GM21381 (cell line): ENCODE data around the gene ASIC2.

Experiments
- ATAC-seq: cut with Tn5 transposase; IDR thresholded peaks from one replicate; pipeline ENCODE4 v1.9.1; 2021; ENCODE audit warnings: mild to moderate bottlenecking, moderate library complexity; ENCODE audit not compliant: unreplicated experiment

ASIC2 gene

GRCh38 chr17:33082529-33083173 lies 210.4 kb downstream of the ASIC2 start:
- no peak for ATAC-seq

DNA sequence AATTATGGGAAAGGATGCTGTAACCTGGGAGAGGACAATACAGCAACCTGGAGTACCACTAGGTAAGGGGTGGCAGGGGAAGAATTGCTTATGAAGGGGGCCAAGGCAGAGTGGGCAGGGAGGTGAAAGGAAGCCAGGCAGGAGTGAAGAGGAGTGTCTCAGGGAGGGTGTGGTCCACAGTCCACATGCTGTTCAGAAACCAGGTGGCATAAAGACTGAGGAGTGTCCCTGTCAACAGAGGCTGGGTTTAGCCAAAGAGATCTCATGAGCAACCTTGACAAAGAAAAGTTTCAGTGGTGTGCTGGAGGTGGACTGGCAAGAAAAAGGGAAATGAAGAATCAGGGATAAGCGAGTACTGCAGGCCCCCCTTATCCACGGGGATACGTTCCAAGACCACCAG lies 213.0 kb downstream of the ASIC2 start:
- no peak for ATAC-seq

DNA sequence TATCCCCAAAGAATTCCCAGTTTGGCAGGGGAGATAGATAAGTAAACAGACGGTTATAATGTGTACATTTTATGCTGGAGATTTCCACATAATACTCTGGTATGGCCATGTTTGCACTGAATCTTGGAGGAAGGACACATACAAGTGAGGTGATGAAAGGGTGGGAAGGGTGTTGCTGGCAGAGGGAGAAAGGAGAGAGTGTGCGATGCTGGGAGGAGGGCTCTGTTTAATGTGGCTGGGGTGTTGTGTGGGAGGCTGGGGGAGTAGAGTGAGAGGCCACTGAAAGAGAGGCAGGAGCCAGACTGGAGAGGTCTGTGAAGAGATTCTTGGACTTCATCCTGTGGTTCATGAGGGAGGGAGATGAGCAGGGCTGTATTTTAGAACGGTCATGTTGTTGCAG lies 213.9 kb downstream of the ASIC2 start:
- no peak for ATAC-seq

DNA sequence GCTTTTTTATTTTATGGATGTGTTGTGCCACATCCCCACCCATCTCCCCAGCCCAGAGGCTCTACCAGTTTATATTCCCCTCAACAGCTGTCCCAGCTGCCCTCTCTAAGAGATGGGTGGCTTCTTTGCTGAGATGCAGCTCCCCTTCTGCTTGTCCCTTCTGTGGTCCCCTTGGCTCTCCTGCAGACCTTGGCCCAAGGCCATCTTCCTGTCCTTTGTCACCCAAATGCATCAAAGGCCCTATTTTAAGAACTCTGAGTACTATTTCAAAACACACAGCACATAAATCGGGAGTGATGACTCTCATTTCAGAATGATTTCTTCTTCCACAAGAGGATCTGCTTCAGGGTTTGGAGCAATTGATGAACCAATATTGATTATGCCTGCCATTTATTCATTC lies 216.1 kb downstream of the ASIC2 start:
- ATAC-seq, result no peak

DNA sequence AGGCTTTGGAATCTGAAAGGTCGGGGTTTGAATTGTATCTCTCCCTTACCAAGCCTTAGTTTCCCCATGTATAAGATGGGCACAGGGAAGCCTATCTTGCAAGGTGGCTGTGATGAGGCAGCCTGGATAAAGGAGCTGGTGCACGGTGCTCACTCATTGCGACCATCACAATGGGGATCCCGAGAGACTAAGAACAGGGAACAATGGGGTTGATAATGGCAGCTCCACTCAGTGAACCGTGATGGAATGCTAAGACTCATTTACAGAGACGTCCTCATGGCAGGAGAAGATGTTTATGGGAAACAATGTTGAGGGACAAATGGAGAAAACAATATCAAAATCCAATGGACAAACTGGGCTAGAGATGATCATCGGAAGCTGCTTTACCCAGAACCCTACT lies 219.7 kb downstream of the ASIC2 start:
- no peak for ATAC-seq

GRCh38 chr17:33072421-33073161 lies 220.5 kb downstream of the ASIC2 start:
- ATAC-seq, result no peak

- no peak for ATAC-seq
These were observed 221.4 kb downstream of the ASIC2 start for GRCh38 chr17:33071656-33072055.

DNA sequence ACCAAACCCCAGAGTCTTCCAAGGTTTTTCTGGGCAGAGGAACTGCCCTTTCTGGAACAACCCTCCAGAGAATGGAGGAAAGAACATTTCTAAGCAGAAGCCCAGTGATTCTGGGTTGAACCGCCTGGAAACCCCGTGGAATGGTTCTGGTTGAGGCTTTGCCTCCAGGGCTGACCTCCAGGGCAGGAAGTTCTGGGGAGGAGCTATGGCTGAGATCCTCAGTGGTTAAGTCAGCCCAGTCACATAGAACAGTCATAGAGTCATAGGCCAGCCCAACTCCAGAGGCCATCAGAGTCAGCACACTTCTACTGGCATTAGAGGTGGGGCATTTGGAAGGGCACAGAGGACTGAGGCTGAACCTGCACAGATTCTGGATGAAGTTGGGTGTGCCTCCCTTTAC lies 235.5 kb downstream of the ASIC2 start:
- no peak for ATAC-seq

- ATAC-seq, result no peak
These were observed 236.5 kb downstream of the ASIC2 start for GRCh38 chr17:33056399-33057146.

DNA sequence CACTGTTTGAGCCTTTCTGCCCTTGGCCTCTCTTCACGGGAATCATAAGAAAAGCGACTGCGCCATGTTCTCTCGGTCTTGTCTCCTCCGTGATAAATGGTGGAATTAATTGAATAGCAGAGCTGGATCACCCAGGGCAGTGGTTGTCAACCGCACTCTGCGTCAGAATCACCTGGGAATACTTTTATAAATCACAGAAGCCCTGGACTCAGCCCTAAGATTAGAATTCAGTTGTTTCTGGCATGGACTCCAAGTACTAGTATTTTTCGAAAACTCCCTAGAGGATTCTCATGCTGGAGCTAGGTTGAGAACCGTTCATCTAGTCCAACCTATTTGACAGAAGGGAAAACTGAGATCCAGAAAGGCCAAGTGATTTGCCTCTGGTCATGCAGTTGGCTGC lies 237.3 kb downstream of the ASIC2 start:
- ATAC-seq, result no peak

GRCh38 chr17:33055171-33055611 lies 237.9 kb downstream of the ASIC2 start:
- ATAC-seq, result no peak

DNA sequence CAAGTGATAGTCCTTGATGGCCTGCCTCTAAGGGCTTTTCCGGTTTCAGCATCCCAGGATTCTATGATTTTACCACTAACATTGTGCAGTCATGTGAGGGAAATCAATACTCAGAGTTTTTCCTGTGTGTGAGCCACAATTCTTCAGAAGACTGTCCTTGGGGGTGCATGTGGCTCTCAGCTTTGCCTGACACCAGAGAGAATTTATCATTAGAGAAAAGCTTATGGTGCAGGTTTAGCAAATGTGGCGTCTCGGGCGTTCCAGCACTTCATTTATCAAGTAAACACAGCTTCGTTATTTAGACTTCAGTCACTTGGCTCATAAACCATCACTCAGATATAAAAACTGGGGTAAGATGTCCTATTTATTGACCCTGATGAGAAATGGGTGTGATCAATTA lies 238.7 kb downstream of the ASIC2 start:
- no peak for ATAC-seq

DNA sequence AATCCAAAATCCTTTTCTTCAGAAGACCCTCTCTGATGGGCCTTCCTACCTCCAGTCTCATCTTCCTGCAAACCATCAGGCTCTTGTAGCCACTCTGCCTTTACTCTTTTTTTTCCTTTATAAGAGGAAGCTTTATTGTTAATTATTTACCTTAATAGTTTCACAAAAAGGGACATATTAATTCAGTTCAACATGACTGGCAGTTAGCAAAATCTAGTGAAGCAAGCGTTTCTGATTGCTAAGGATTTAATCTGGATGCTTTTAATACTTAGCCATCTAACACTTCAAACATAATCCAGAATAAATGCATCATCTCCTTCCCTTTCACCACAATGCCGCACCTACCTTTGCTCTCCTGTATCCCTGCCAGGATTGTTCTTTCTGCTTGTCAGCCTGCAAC lies 239.4 kb downstream of the ASIC2 start:
- no peak for ATAC-seq

DNA sequence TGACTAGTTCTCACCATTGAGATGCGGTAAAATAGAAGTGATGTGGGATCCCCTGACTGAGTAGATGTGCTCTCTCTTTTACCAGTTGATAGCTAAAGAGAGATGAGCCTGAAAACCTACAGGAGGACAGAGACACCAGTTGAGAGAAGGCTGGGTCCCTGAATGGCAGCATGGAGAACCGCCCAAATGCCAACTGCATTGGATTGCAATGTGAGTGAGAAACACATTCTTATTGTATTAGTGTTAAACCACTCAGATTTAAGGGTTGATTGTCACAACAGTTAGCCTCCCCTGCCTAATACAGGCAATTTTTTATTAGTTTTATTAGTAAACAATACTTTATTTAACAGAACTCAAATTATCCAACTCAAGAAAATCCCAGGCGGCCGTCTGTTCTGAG lies 240.2 kb downstream of the ASIC2 start:
- ATAC-seq, result no peak

GRCh38 chr17:33050611-33051140 lies 242.4 kb downstream of the ASIC2 start:
- ATAC-seq, result no peak

DNA sequence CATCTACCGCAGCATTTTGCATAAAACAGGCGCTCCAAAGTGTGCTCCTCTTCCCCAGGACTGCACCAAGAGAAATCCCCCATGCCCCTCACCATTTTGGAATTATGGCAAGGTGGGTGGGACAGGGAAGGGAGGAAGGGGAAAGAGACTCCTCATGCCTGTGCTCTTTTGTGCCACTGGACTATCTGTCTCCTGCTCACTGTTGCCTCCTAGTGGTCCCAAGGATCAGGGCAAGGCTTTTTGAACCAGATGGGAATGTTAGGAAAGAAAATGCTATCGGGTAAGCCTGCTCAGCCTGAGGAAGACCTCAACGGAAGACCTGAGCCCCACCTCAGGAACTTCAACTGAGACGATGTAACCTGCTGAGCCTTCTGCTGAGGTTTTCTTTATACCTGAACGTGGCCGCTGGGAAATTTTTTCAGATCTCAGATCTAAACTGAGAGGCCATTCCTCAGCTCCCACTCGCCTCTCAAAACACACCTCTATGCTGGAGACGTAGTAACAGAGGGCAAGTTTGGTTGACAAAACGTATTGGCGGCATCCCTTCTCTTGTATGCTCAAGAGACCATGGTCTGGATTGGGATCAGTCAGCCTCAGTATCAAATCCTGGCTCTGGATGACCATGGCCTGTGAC lies 243.2 kb downstream of the ASIC2 start:
- ATAC-seq, result no peak

DNA sequence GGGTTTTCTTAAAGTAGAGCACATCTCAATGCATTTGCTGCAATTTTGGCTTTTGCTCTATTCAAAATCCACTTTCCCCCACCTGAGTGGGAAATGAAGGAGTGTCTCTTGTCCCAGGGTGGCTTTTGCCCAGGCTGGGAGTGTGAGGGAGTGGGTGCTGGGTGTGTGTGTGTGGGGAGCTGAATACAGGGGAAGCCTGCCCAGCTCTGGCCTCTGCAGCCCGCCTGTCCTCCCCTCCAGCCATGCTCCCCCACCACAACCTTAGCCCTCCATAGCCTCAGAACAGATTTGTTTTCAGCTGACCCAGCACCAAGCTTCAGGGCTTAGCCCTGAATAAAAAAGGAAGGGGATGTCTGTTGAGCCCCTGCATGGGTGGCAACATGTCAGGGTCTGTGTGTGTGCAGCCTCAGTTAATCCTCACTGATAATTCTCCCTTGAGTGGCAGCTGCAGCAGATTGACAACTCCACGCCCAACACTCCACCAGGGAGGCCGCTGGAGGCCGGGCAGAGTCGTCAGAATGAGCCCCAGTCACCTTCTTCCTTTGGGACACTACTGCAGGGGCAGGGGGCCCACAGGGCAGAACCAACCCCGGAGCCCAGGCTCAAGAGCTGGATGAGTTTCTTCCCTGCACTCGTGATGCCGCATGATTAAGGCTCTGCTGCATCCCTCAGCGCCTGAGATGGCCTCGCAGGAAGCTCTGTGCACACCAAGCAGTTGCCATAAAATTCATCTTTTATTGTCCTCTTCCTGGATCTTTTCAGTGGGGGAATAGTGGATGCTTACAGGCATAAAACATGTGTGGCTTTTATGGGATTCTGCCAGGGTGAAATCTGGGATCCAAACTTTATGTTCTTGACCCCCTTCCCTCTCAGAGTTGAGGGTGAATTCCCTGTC lies 246.5 kb downstream of the ASIC2 start:
- no peak for ATAC-seq

DNA sequence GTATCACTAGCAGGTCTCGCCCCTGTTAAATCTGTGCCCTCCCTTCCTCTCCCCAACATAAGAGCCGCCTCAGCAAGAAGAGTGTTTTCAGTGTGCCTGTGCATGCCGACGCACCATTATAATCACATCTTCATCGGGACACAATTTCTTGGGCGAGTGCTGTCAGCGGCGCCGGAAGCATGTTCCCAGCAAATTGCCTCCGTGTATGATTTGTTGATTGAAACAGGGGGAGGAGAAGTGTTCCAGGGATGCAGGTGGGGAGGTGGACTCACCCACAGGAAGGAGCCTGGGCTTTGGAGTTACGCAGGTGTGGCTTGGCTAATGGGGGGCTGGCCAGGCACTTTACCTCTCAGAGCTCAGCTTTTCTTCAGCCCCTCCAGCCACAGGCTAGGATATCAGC lies 247.9 kb downstream of the ASIC2 start:
- no peak for ATAC-seq

DNA sequence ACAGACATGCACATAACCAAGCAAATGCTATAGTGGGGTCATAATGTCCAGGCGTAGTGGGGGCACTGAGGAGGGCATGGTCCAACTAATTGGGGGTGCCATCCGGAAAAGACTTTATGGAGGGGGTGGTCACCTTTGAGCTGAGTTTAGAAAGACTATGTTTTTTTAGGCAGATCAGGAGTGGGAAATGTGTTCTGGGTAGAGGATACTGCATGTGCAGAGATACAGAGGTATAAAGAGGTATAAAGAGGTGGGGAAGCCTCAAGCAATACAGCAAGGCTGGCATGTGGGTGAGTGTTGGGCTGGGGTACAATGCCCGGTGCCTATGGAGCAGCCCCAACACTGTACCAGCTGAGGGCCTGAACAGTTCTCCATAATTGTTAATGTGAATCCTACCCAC lies 248.3 kb downstream of the ASIC2 start:
- no peak for ATAC-seq

GRCh38 chr17:33040461-33040860 lies 252.6 kb downstream of the ASIC2 start:
- no peak for ATAC-seq
